ENCODE data around the gene HDAC2.
"Not testable (repeated sequence)": the region's sequence is repeated elsewhere in the genome, so short reads cannot be mapped to it uniquely, and the experiment has no call there.

The HDAC2 gene

GRCh38 chr6:113970805-113971676 is at the start of gene HDAC2:
Gene HDAC2, minus strand, starts transcription at chr6:113971148. Its CDS starts 240 bp downstream, at chr6:113970908.
- DNase-seq (ENCODE audit: low read depth, low spot score) = peak; percentile 92

GRCh38 chr6:114020196-114020595 is 49.2 kb upstream of the HDAC2 start:
- DNase-seq (ENCODE audit: low read depth, low spot score) = no peak

- DNase-seq (ENCODE audit: low read depth, low spot score) = not testable (repeated sequence)
Observed at GRCh38 chr6:114017146-114017545, 46.2 kb upstream of the HDAC2 start.

- not testable (repeated sequence) for DNase-seq (ENCODE audit: low read depth, low spot score)
Observed at GRCh38 chr6:114014106-114014505, 43.2 kb upstream of the HDAC2 start.

- peak; percentile 83 for DNase-seq (ENCODE audit: low read depth, low spot score)
Observed at GRCh38 chr6:114011486-114011885, 40.5 kb upstream of the HDAC2 start.

- DNase-seq (ENCODE audit: low read depth, low spot score) = peak; percentile 41
Observed at GRCh38 chr6:114010540-114010939, 39.6 kb upstream of the HDAC2 start.

- peak; percentile 18 for DNase-seq (ENCODE audit: low read depth, low spot score)
Observed at GRCh38 chr6:114009192-114009591, 38.2 kb upstream of the HDAC2 start.

- DNase-seq (ENCODE audit: low read depth, low spot score) = no peak
Observed at GRCh38 chr6:114008331-114008730, 37.4 kb upstream of the HDAC2 start.

- DNase-seq (ENCODE audit: low read depth, low spot score) = peak; percentile 47
Observed at GRCh38 chr6:114007516-114007915, 36.6 kb upstream of the HDAC2 start.

- no peak for DNase-seq (ENCODE audit: low read depth, low spot score)
Observed at GRCh38 chr6:114001354-114001753, 30.4 kb upstream of the HDAC2 start.

- DNase-seq (ENCODE audit: low read depth, low spot score) = no peak
Observed at GRCh38 chr6:114000069-114000468, 29.1 kb upstream of the HDAC2 start.

- no peak for DNase-seq (ENCODE audit: low read depth, low spot score)
Observed at GRCh38 chr6:113999284-113999683, 28.3 kb upstream of the HDAC2 start.

- DNase-seq (ENCODE audit: low read depth, low spot score) = no peak
Observed at GRCh38 chr6:113998811-113999210, 27.9 kb upstream of the HDAC2 start.

GRCh38 chr6:113997116-113997515 is 26.2 kb upstream of the HDAC2 start:
- no peak for DNase-seq (ENCODE audit: low read depth, low spot score)

- peak; percentile 80 for DNase-seq (ENCODE audit: low read depth, low spot score)
Observed at GRCh38 chr6:113995634-113996033, 24.7 kb upstream of the HDAC2 start.

GRCh38 chr6:113994934-113995342 is 24.0 kb upstream of the HDAC2 start:
- peak; percentile 83 for DNase-seq (ENCODE audit: low read depth, low spot score)

GRCh38 chr6:113989675-113990074 is 18.7 kb upstream of the HDAC2 start:
- no peak for DNase-seq (ENCODE audit: low read depth, low spot score)

- not testable (repeated sequence) for DNase-seq (ENCODE audit: low read depth, low spot score)
Observed at GRCh38 chr6:113982675-113983074, 11.7 kb upstream of the HDAC2 start.

GRCh38 chr6:113982055-113982550 is 11.2 kb upstream of the HDAC2 start:
- no peak for DNase-seq (ENCODE audit: low read depth, low spot score)

GRCh38 chr6:113980937-113981554 is 10.1 kb upstream of the HDAC2 start:
- peak; percentile 47 for DNase-seq (ENCODE audit: low read depth, low spot score)

- no peak for DNase-seq (ENCODE audit: low read depth, low spot score)
Observed at GRCh38 chr6:113979937-113980336, 9.0 kb upstream of the HDAC2 start.

- no peak for DNase-seq (ENCODE audit: low read depth, low spot score)
Observed at GRCh38 chr6:113978084-113978675, 7.2 kb upstream of the HDAC2 start.
